K562 (cell line): ENCODE data around the gene KCNH3.

Experiments used
- BMI1 ChIP-seq: fragments of 150-350 bp; IDR thresholded peaks from 2 replicates; pipeline ENCODE4 v1.6.1; 2014; ENCODE audit warnings: low read length
- CTCF ChIP-seq, 3 experiments: IDR thresholded peaks in 2 of 3; conservative IDR thresholded peaks in 1 of 3; 2 replicates each; pipeline ENCODE4 v1.5.1; 2011 to 2012; ENCODE audit warnings: low read length in 3 of 3, mild to moderate bottlenecking in 3 of 3, control low read depth in 2 of 3, improper control_type of control experiment in 1 of 3, inconsistent platforms in 1 of 3, low read depth in 1 of 3, mixed read lengths in 1 of 3, moderate library complexity in 1 of 3; ENCODE audit not compliant: insufficient read depth in 2 of 3
- HMG20A ChIP-seq: fragments of 450-650 bp; formaldehyde crosslinking; conservative IDR thresholded peaks from 2 replicates; pipeline ENCODE4 v1.4.0; 2020; ENCODE audit warnings: mild to moderate bottlenecking, mixed read lengths
- JUN ChIP-seq, 2 experiments: sonication (generic) in 1 of 2; formaldehyde crosslinking in 1 of 2; IDR thresholded peaks; 2 replicates each; pipeline versions ENCODE4 v1.6.1 to v1.8.0; 2012 to 2022; ENCODE audit warnings: borderline replicate concordance in 2 of 2, mild to moderate bottlenecking in 2 of 2, improper control_type of control experiment in 1 of 2, low read depth in 1 of 2, low read length in 1 of 2, missing genetic modification reagents in 1 of 2
- JUND ChIP-seq, 2 experiments: IDR thresholded peaks; 2 replicates in 1 of 2; 3 replicates in 1 of 2; pipeline ENCODE4 v1.6.1; 2011; ENCODE audit warnings: borderline replicate concordance in 2 of 2, low read depth in 2 of 2, low read length in 2 of 2, improper control_type of control experiment in 1 of 2, missing biosample characterization in 1 of 2, missing genetic modification characterization in 1 of 2, missing genetic modification reagents in 1 of 2
- NEUROD1 ChIP-seq: fragments of 150-350 bp; IDR thresholded peaks from 2 replicates; pipeline ENCODE4 v1.6.1; 2014; ENCODE audit warnings: borderline replicate concordance, low read length, low read depth; ENCODE audit not compliant: partially characterized antibody
- NFYB ChIP-seq: IDR thresholded peaks from 2 replicates; pipeline ENCODE4 v1.6.1; 2011; ENCODE audit warnings: mild to moderate bottlenecking, moderate library complexity; ENCODE audit not compliant: insufficient read length; ENCODE audit errors: extremely low read depth
- STAG1 ChIP-seq: sonication (generic); formaldehyde crosslinking; IDR thresholded peaks from 2 replicates; pipeline ENCODE4 v1.5.0; 2020; ENCODE audit warnings: missing genetic modification reagents, borderline replicate concordance
- TCF7 ChIP-seq: sonication (generic); IDR thresholded peaks from 2 replicates; pipeline ENCODE4 v1.6.1; 2016; ENCODE audit warnings: antibody characterized with exemption, borderline replicate concordance
- ZNF253 ChIP-seq: fragments of 250-450 bp; sonication (Bioruptor Pico); conservative IDR thresholded peaks from 2 replicates; pipeline ENCODE4 v1.6.1; 2021; ENCODE audit warnings: mild to moderate bottlenecking

- no peak for TF ChIP-seq NEUROD1
- no peak for TF ChIP-seq CTCF (IDR thresholded peaks at IDR 0.05 in 2 of 3, conservative IDR thresholded peaks at IDR 0.05 in 1 of 3; ENCODE audit: insufficient read depth in 2 of 3, low read depth in 1 of 3, low read length in 3 of 3)
- no peak for TF ChIP-seq NFYB
- TF ChIP-seq JUND (IDR thresholded peaks at IDR 0.05; ENCODE audit: borderline replicate concordance, low read depth, low read length), result no peak
- TF ChIP-seq JUND (tag; IDR thresholded peaks at IDR 0.05; ENCODE audit: borderline replicate concordance, low read depth, low read length), result no peak
- no peak for TF ChIP-seq HMG20A (CRISPR knock-in tag)
- TF ChIP-seq STAG1 (CRISPR knock-in tag), result no peak
- TF ChIP-seq ZNF253 (CRISPR knock-in tag), result no peak
- no peak for TF ChIP-seq TCF7
- TF ChIP-seq JUN (IDR thresholded peaks at IDR 0.05; ENCODE audit: borderline replicate concordance, low read depth, low read length), result no peak
- TF ChIP-seq JUN (CRISPR knock-in tag; IDR thresholded peaks at IDR 0.05; ENCODE audit: borderline replicate concordance), result no peak
- no peak for TF ChIP-seq BMI1
Measured at GRCh38 chr12:49503674-49504180, 35.1 kb upstream of the KCNH3 start.
